IMR-90 (cell line): ENCODE measurements around the gene DPEP3. TPM values are rescaled to one million over a fixed set of nuclear protein-coding genes. Genes with fewer than 3 reads are reported as not detected.

Experiments
- ATAC-seq: fragments of 200-7000 bp; cut with Tn5 transposase; 2 replicates; pipeline ENCODE4 v1.9.1; 2020; ENCODE audit warnings: low read depth, mild to moderate bottlenecking, moderate library complexity
- BruUV-seq: library from RNA; stranded (reverse); fragments of 400-500 nt; replicated peaks from 2 replicates; lab custom pipeline; 2021; lab: Mats Ljungman, UMichigan
- CTCF ChIA-PET: fragments of 300-600 bp; formaldehyde crosslinking; extraction: SDS; loops from one replicate; lab custom pipeline; 2021; ENCODE audit warnings: antibody characterized with exemption; lab: Yijun Ruan, JAX
- POLR2A ChIA-PET: fragments of 300-600 bp; sonication (Branson Sonifier 250); formaldehyde crosslinking; loops from one replicate; lab custom pipeline; 2022; ENCODE audit warnings: antibody characterized with exemption; ENCODE audit not compliant: unreplicated experiment; lab: Charles Lee
- DNase-seq: peaks from one replicate; pipeline ENCODE4 v3.0.0; 2013
- H2AFZ ChIP-seq: replicated peaks from 2 replicates; pipeline ENCODE3; 2013; ENCODE audit warnings: low read length, mild to moderate bottlenecking; ENCODE audit not compliant: poor library complexity
- H2AK5ac ChIP-seq: 2 replicates; pipeline ENCODE4 v1.6.1; 2013; ENCODE audit warnings: low read depth, low read length, inconsistent platforms
- H2AK9ac ChIP-seq: replicated peaks from 2 replicates; pipeline ENCODE3; 2013; ENCODE audit warnings: mild to moderate bottlenecking, low read depth, low read length, moderate library complexity; ENCODE audit not compliant: poor library complexity
- H2BK120ac ChIP-seq: 2 replicates; pipeline ENCODE4 v1.6.1; 2013; ENCODE audit warnings: low read depth, low read length, inconsistent platforms
- H2BK15ac ChIP-seq: 3 replicates; pipeline ENCODE4 v1.6.1; 2013; ENCODE audit warnings: low read depth, low read length, inconsistent platforms
- H2BK20ac ChIP-seq: 2 replicates; pipeline ENCODE4 v1.6.1; 2013; ENCODE audit warnings: low read depth, mild to moderate bottlenecking, inconsistent platforms, low read length, moderate library complexity
- H2BK5ac ChIP-seq: 2 replicates; pipeline ENCODE4 v1.6.1; 2013; ENCODE audit warnings: mild to moderate bottlenecking, low read depth, low read length, inconsistent platforms; ENCODE audit not compliant: poor library complexity, severe bottlenecking
- H3K14ac ChIP-seq: replicated peaks from 2 replicates; pipeline ENCODE4 v1.6.1; 2013; ENCODE audit warnings: low read depth, low read length, inconsistent platforms
- H3K18ac ChIP-seq: 2 replicates; pipeline ENCODE4 v1.6.1; 2013; ENCODE audit warnings: low read depth, low read length, control low read depth
- H3K23ac ChIP-seq: 2 replicates; pipeline ENCODE4 v1.6.1; 2013; ENCODE audit warnings: low read depth, low read length, inconsistent platforms
- H3K27ac ChIP-seq: 2 replicates; pipeline ENCODE4 v1.5.1; 2013; ENCODE audit warnings: mild to moderate bottlenecking, control low read depth, low read length; ENCODE audit not compliant: insufficient read depth
- H3K27me3 ChIP-seq: 2 replicates; pipeline ENCODE4 v1.6.1; 2013; ENCODE audit warnings: low read length; ENCODE audit not compliant: control insufficient read depth, insufficient read depth
- H3K36me3 ChIP-seq: 2 replicates; pipeline ENCODE4 v1.6.1; 2013; ENCODE audit warnings: low read length, mixed read lengths; ENCODE audit not compliant: control insufficient read depth, insufficient read depth
- H3K4ac ChIP-seq: 2 replicates; pipeline ENCODE4 v1.6.1; 2013; ENCODE audit warnings: low read depth, low read length, inconsistent platforms
- H3K4me1 ChIP-seq: 2 replicates; pipeline ENCODE4 v1.6.1; 2013; ENCODE audit warnings: low read length, mixed read lengths; ENCODE audit not compliant: control insufficient read depth, insufficient read depth
- H3K4me2 ChIP-seq: 2 replicates; pipeline ENCODE4 v1.6.1; 2013; ENCODE audit warnings: low read depth, mild to moderate bottlenecking, control low read depth, low read length, moderate library complexity
- H3K4me3 ChIP-seq: 2 replicates; pipeline ENCODE4 v1.5.1; 2013; ENCODE audit warnings: low read depth, mild to moderate bottlenecking, control low read depth, low read length, moderate library complexity; ENCODE audit not compliant: insufficient read depth
- H3K56ac ChIP-seq: 2 replicates; pipeline ENCODE4 v1.6.1; 2013; ENCODE audit warnings: low read length, inconsistent platforms; ENCODE audit not compliant: insufficient read depth; ENCODE audit errors: extremely low read depth
- H3K79me1 ChIP-seq, 2 experiments: 2 replicates each; pipeline ENCODE4 v1.6.1; 2013; ENCODE audit warnings: low read length in 2 of 2, inconsistent platforms in 1 of 2, low read depth in 1 of 2
- H3K9ac ChIP-seq: 2 replicates; pipeline ENCODE4 v1.6.1; 2013; ENCODE audit warnings: low read depth, low read length, control low read depth
- H3K9me1 ChIP-seq: 2 replicates; pipeline ENCODE4 v1.6.1; 2013; ENCODE audit warnings: low read length, inconsistent platforms; ENCODE audit not compliant: insufficient read depth
- H3K9me3 ChIP-seq: 2 replicates; pipeline ENCODE4 v1.6.1; 2013; ENCODE audit warnings: low read length; ENCODE audit not compliant: control insufficient read depth, insufficient read depth
- H4K20me1 ChIP-seq: 2 replicates; pipeline ENCODE4 v1.6.1; 2013; ENCODE audit warnings: low read length, inconsistent platforms; ENCODE audit not compliant: insufficient read depth
- H4K5ac ChIP-seq: 2 replicates; pipeline ENCODE4 v1.6.1; 2013; ENCODE audit warnings: mild to moderate bottlenecking, low read depth, low read length, control low read depth
- H4K8ac ChIP-seq, 2 experiments: 2 replicates each; pipeline ENCODE4 v1.6.1; 2013; ENCODE audit warnings: low read depth in 2 of 2, low read length in 2 of 2, control low read depth in 1 of 2, inconsistent platforms in 1 of 2
- H4K91ac ChIP-seq: 2 replicates; pipeline ENCODE4 v1.6.1; 2013; ENCODE audit warnings: low read depth, low read length, inconsistent platforms; ENCODE audit not compliant: insufficient read depth
- FOS ChIP-seq: fragments of 150-350 bp; IDR thresholded peaks from 2 replicates; pipeline ENCODE4 v1.6.1; 2016; ENCODE audit warnings: low read depth, low read length
- MAZ ChIP-seq: IDR thresholded peaks from 2 replicates; pipeline ENCODE4 v1.6.1; 2012; ENCODE audit warnings: low read depth, mild to moderate bottlenecking, low read length, improper control_type of control experiment, moderate library complexity, borderline replicate concordance
- MXI1 ChIP-seq: IDR thresholded peaks from 2 replicates; pipeline ENCODE4 v1.6.1; 2012; ENCODE audit warnings: low read depth, mild to moderate bottlenecking, low read length, moderate library complexity, borderline replicate concordance
- NFE2L2 ChIP-seq: fragments of 150-350 bp; IDR thresholded peaks from 2 replicates; pipeline ENCODE4 v1.6.1; 2016; ENCODE audit warnings: low read depth, mild to moderate bottlenecking, low read length
- POLR2A ChIP-seq: IDR thresholded peaks from 2 replicates; pipeline ENCODE4 v1.6.1; 2012; ENCODE audit warnings: mild to moderate bottlenecking, low read depth, low read length
- SMC3 ChIP-seq: fragments of 150-350 bp; IDR thresholded peaks from 2 replicates; pipeline ENCODE4 v1.6.1; 2016; ENCODE audit warnings: low read depth, mild to moderate bottlenecking, antibody characterized with exemption, low read length, moderate library complexity
- WGBS, 2 experiments: methylation state at CpG; one replicate each; pipeline versions ENCODE4 v1.1.5 to v1.1.7; 2013; ENCODE audit warnings: missing lambda C conversion rate in 2 of 2; ENCODE audit not compliant: insufficient read length in 1 of 2; ENCODE audit errors: extremely low coverage in 2 of 2; 5-methylcytosine and 5-hydroxymethylcytosine counted together
- dilution Hi-C: fragments of 300-500 bp; cut with HindIII; formaldehyde crosslinking; loops from one replicate; pipeline ENCODE4 v1.14.3; 2018; ENCODE audit warnings: low sequenced_read_pairs; ENCODE audit not compliant: unreplicated experiment
- in situ Hi-C: fragments of 300-500 bp; cut with MboI; formaldehyde crosslinking; loops from 3 replicates; pipeline ENCODE4 v1.14.3; 2019; ENCODE audit warnings: low sequenced_read_pairs, inconsistent platforms, mixed read lengths
- intact Hi-C: fragments of 100-400 bp; cut with micrococcal nuclease; formaldehyde crosslinking; loops from 2 replicates; pipeline ENCODE4 v1.10.0; 2022
- polyA plus RNA-seq, 3 experiments: library from polyadenylated mRNA; depleted of rRNA; stranded (reverse); fragments of >200 nt; gene quantifications; 2 replicates each; pipeline ENCODE4 v1.2.3, GENCODE V29; 2012; ENCODE audit warnings: low replicate concordance in 1 of 3
- total RNA-seq: library from RNA; depleted of rRNA; stranded (reverse); fragments of >200 nt; gene quantifications from 2 replicates; pipeline ENCODE4 v1.2.3, GENCODE V29; 2012
- TF ChIP-seq, protein P1 (sequence below): fragments of 150-350 bp; IDR thresholded peaks from 2 replicates; pipeline ENCODE4 v1.6.1; 2017; ENCODE audit warnings: mild to moderate bottlenecking, antibody characterized with exemption, low read length, low read depth

DPEP3 gene
- total and polyA plus RNA-seq, 2 of the 4 experiments (the other 2 are of a cell fraction): not detected

DNA sequence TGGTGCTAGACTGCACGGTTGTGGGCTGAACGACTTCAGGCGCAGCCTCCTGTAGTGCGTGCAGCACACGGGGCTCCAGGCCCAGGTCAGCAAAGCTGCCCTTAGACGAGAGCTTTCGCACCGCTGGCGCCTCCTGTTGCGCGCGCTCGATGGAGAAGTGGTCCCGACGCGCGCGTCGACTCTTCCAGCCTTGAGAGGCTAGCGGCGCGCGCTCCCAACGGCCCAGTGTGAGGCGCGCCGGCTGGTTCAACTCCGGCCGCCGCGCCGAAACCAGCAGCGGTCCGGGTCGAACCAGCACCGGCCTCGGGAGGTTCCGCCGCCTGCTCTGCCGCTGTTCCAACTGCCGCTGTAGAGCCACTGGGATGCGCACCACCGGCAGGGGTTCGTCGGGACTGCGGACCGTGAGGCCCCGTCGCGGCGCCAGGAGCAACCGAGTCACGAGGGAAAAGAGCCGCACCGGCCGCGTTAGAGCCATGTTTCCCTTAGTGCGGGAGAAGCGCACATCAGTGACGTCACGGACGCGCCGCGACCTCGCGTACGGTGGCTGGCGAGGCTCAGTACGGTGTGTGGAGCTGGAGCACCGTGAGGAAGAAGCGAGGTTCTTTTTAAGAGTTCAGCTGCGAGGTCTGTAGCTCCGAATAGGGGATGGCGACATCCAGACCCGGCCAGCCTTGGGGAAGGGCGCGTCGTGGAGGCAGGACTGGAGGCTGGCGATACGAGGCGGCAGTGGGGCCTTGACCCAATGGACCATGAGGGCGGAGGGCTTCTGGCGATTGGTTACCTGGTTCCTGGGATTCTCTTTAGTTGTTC, 42.6 kb upstream of the DPEP3 start, which contains the start of the genes DDX28 and DUS2:
TSS of gene DDX28 (minus strand) at position 505 of the 810 bp plus-strand sequence. CDS start at position 475, 30 bp downstream.
TSS of gene DUS2 (plus strand) at position 557 of the 810 bp plus-strand sequence. CDS start 14,740 bp downstream, outside the sequence.
- DNase-seq: peak; percentile 91
- peak within 1 kb of the TSS; percentile 94 for H3K56ac ChIP-seq
- peak within 1 kb of the TSS; percentile 92 for H3K9ac ChIP-seq
- peak; percentile 49; the same call in 1 of the 2 replicates for TF ChIP-seq MAZ
- peak; percentile 44; the same call in 1 of the 2 replicates for TF ChIP-seq NFE2L2
- TF ChIP-seq POLR2A: peak; percentile 77; the same call in 1 of the 2 replicates
- no peak for TF ChIP-seq SMC3
- TF ChIP-seq, protein P1, sequence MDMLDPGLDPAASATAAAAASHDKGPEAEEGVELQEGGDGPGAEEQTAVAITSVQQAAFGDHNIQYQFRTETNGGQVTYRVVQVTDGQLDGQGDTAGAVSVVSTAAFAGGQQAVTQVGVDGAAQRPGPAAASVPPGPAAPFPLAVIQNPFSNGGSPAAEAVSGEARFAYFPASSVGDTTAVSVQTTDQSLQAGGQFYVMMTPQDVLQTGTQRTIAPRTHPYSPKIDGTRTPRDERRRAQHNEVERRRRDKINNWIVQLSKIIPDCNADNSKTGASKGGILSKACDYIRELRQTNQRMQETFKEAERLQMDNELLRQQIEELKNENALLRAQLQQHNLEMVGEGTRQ: peak; percentile 37; the same call in 1 of the 2 replicates
- peak; percentile 97 for TF ChIP-seq MXI1
- no peak for TF ChIP-seq FOS
- H4K20me1 ChIP-seq: no peaks in the 10 kb centered on the region
- ATAC-seq: peak; percentile 97
- peak within 1 kb of the TSS; percentile 99 for H2AK5ac ChIP-seq
- peak within 1 kb of the TSS; percentile 100 for H2AFZ ChIP-seq
- H3K9me1 ChIP-seq: peaks cover 5% of the 10 kb centered on the region
- H2BK5ac ChIP-seq: peak within 1 kb of the TSS; percentile 80
- peak within 1 kb of the TSS; percentile 99 for H3K23ac ChIP-seq
- ChIA-PET CTCF (interaction anchor here (1.4 kb wide), 1 partner anchor 18 kb away, joined by 6 read pairs; no protein-coding TSS in a partner anchor), POLR2A (interaction anchor here (0.8 kb wide), 1 partner anchor 19 kb away, joined by 19 read pairs; no protein-coding TSS in a partner anchor)
- H3K27me3 ChIP-seq: no peaks in the 10 kb centered on the region
- peak within 1 kb of the TSS; percentile 78; the same call in 1 of the 2 replicates for H2BK120ac ChIP-seq
- H3K14ac ChIP-seq: peak within 1 kb of the TSS; percentile 99
- H2BK15ac ChIP-seq: peak within 1 kb of the TSS; percentile 60; the same call in 1 of the 3 replicates
- H4K91ac ChIP-seq: peak within 1 kb of the TSS; percentile 96
- H3K18ac ChIP-seq: peak within 1 kb of the TSS; percentile 58
- in situ Hi-C loops (no loop called here), intact Hi-C loops (no loop called here), dilution Hi-C loops (no loop called here)
- H2AK9ac ChIP-seq: peak within 1 kb of the TSS; percentile 98
- 0% methylated on average over 75 of the region's 84 CpGs; no CpG with 5 or more reads in 1 of the 2 experiments for WGBS, 2 experiments
- peaks cover 7% of the 10 kb centered on the region for H3K36me3 ChIP-seq
- peak within 1 kb of the TSS; percentile 82 for H3K4me3 ChIP-seq
- peak within 1 kb of the TSS; percentile 98 for H4K5ac ChIP-seq
- H3K79me1 ChIP-seq: peaks cover 24 to 45% of the 10 kb centered on the region in 2 experiments
- peak within 1 kb of the TSS; percentile 93 for H3K4me2 ChIP-seq
- peak within 1 kb of the TSS; percentile 98 for H3K4ac ChIP-seq
- H2BK20ac ChIP-seq: no peak within 1 kb of the TSS
- H3K27ac ChIP-seq: peak within 1 kb of the TSS; percentile 83
- H3K4me1 ChIP-seq: peaks cover 7% of the 10 kb centered on the region
- peak within 1 kb of the TSS; percentile 88 to 98 for H4K8ac ChIP-seq
- no TSS peak for BruUV-seq
- no peaks in the 10 kb centered on the region for H3K9me3 ChIP-seq
